ENCODE data around the gene RAD51B. TPM values are rescaled to one million over a fixed set of nuclear protein-coding genes. Genes with fewer than 3 reads are reported as not detected.

Gene RAD51B
- total RNA-seq, 1 donor from 2014 or later = 28.5 TPM

GRCh38 chr14:68368850-68369249 is 549.3 kb downstream of the RAD51B start:
- intact Hi-C loops (cut with DNase I) = no loop called here
- Histone ChIP-seq H3K27ac (no peak overlapping the region), H3K36me3 (no peaks in the 10 kb centered on the region), H3K27me3 (no peaks in the 10 kb centered on the region), H3K4me1 (peaks cover 30% of the 10 kb centered on the region), H3K9me3 (no peaks in the 10 kb centered on the region), H3K4me3 (no peak overlapping the region)
- no peak for TF ChIP-seq CTCF (IDR thresholded peaks at IDR 0.05)
- no peak for TF ChIP-seq POLR2AphosphoS5 (IDR thresholded peaks at IDR 0.05; ENCODE audit: insufficient read depth in 1 of 2, low read depth in 1 of 2)
- TF ChIP-seq POLR2A (IDR thresholded peaks at IDR 0.05) = no peak
- DNase-seq (ENCODE audit: extremely low spot score in 2 of 2) = no peak

- Histone ChIP-seq H3K4me1 (peaks cover 25% of the 10 kb centered on the region), H3K9me3 (no peaks in the 10 kb centered on the region), H3K36me3 (no peaks in the 10 kb centered on the region), H3K4me3 (no peak overlapping the region), H3K27me3 (no peaks in the 10 kb centered on the region), H3K27ac (no peak overlapping the region)
- DNase-seq (ENCODE audit: extremely low spot score in 2 of 2) = no peak
- intact Hi-C loops (cut with DNase I) = no loop called here
- no peak for TF ChIP-seq CTCF (IDR thresholded peaks at IDR 0.05)
- no peak for TF ChIP-seq POLR2A (IDR thresholded peaks at IDR 0.05)
- TF ChIP-seq POLR2AphosphoS5 (IDR thresholded peaks at IDR 0.05; ENCODE audit: insufficient read depth in 1 of 2, low read depth in 1 of 2) = no peak
These were observed 549.9 kb downstream of the RAD51B start for GRCh38 chr14:68369281-68370056.

- DNase-seq (ENCODE audit: extremely low spot score in 2 of 2) = no peak
- no peaks in the 10 kb centered on the region for H3K36me3 ChIP-seq
- intact Hi-C loops (cut with DNase I) = no loop called here
- TF ChIP-seq POLR2A (IDR thresholded peaks at IDR 0.05) (no peak), CTCF (IDR thresholded peaks at IDR 0.05) (no peak), POLR2AphosphoS5 (IDR thresholded peaks at IDR 0.05; ENCODE audit: insufficient read depth in 1 of 2, low read depth in 1 of 2) (no peak)
- H3K27me3 ChIP-seq = no peaks in the 10 kb centered on the region
- peaks cover 20% of the 10 kb centered on the region for H3K4me1 ChIP-seq
- H3K4me3 ChIP-seq = no peak overlapping the region
- no peak overlapping the region for H3K27ac ChIP-seq
- H3K9me3 ChIP-seq = no peaks in the 10 kb centered on the region
These were observed 550.4 kb downstream of the RAD51B start for GRCh38 chr14:68370057-68370360.

DNA sequence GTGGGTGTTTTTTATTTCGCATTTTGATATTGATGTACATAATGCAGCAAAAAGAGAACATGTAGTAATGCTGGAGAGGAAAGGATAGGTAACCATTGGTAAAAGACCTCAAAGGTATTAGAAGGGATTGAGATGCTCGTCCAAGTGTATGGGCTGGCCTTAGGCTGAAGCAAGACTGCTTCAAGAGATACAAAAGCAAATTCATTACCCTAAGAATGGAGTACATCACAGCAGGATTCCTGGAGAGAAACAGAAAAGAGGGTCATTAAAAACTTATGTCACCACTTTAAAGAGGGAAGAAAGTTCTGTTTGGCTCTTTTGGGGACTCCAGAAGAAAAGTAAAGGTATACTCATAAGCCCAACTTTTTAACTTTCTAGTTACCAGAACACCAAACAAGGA is 552.8 kb downstream of the RAD51B start:
- H3K27ac ChIP-seq = no peak overlapping the region

More for the DNA sequence above, 552.8 kb downstream of the RAD51B start:
- no peaks in the 10 kb centered on the region for H3K27me3 ChIP-seq
- H3K9me3 ChIP-seq = no peaks in the 10 kb centered on the region
- no peak for TF ChIP-seq CTCF (IDR thresholded peaks at IDR 0.05)
- no peak for TF ChIP-seq POLR2AphosphoS5 (IDR thresholded peaks at IDR 0.05; ENCODE audit: insufficient read depth in 1 of 2, low read depth in 1 of 2)
- TF ChIP-seq POLR2A (IDR thresholded peaks at IDR 0.05) = no peak
- H3K4me1 ChIP-seq = peaks cover 17% of the 10 kb centered on the region
- no peak for DNase-seq (ENCODE audit: extremely low spot score in 2 of 2)
- H3K4me3 ChIP-seq = no peak overlapping the region
- H3K36me3 ChIP-seq = no peaks in the 10 kb centered on the region
- intact Hi-C loops (cut with DNase I) = no loop called here

All from vagina (tissue), 2 donors.